HCT116 (cell line): ENCODE data around the gene PRR35.

Experiments
- CEBPB ChIP-seq: IDR thresholded peaks from 2 replicates; pipeline ENCODE4 v1.6.1; 2012; ENCODE audit warnings: low read depth
- CTCF ChIP-seq, 3 experiments: fragments of 200-600 bp in 1 of 3; sonication (generic) in 1 of 3; IDR thresholded peaks in 2 of 3; conservative IDR thresholded peaks in 1 of 3; 2 replicates each; pipeline ENCODE4 v1.5.1; 2012 to 2017; ENCODE audit warnings: low read depth in 2 of 3, low read length in 2 of 3, antibody characterized with exemption in 1 of 3, borderline replicate concordance in 1 of 3, control low read depth in 1 of 3, mild to moderate bottlenecking in 1 of 3, mixed read lengths in 1 of 3, mixed run types in 1 of 3, moderate library complexity in 1 of 3; ENCODE audit not compliant: insufficient read depth in 1 of 3
- ELF1 ChIP-seq: IDR thresholded peaks from 2 replicates; pipeline ENCODE4 v1.6.1; 2012; ENCODE audit warnings: low read depth, borderline replicate concordance
- POLR2A ChIP-seq: IDR thresholded peaks from 2 replicates; pipeline ENCODE4 v1.7.0; 2011; ENCODE audit warnings: borderline replicate concordance; ENCODE audit not compliant: insufficient read depth, insufficient read length; ENCODE audit errors: extremely low read depth
- POLR2AphosphoS5 ChIP-seq: IDR thresholded peaks from 2 replicates; pipeline ENCODE4 v1.6.1; 2011; ENCODE audit warnings: mild to moderate bottlenecking, low read depth, low read length, moderate library complexity
- RAD21 ChIP-seq: IDR thresholded peaks from 2 replicates; pipeline ENCODE4 v1.6.1; 2012; ENCODE audit warnings: low read depth, mild to moderate bottlenecking
- REST ChIP-seq: IDR thresholded peaks from 2 replicates; pipeline ENCODE4 v1.6.1; 2012; ENCODE audit warnings: low read depth
- SRF ChIP-seq: IDR thresholded peaks from 2 replicates; pipeline ENCODE4 v1.6.1; 2012; ENCODE audit warnings: low read depth
- ZBTB33 ChIP-seq: IDR thresholded peaks from 2 replicates; pipeline ENCODE4 v1.6.1; 2011; ENCODE audit warnings: mild to moderate bottlenecking, low read length, moderate library complexity; ENCODE audit not compliant: insufficient replicate concordance; ENCODE audit errors: extremely low read depth

- no peak for TF ChIP-seq REST
- TF ChIP-seq ZBTB33 = no peak
- no peak for TF ChIP-seq POLR2AphosphoS5
- no peak for TF ChIP-seq CTCF (IDR thresholded peaks at IDR 0.05 in 2 of 3, conservative IDR thresholded peaks at IDR 0.05 in 1 of 3; ENCODE audit: borderline replicate concordance in 1 of 3, insufficient read depth in 1 of 3, low read depth in 2 of 3, low read length in 2 of 3)
- TF ChIP-seq POLR2A = no peak
- TF ChIP-seq SRF = no peak
- no peak for TF ChIP-seq RAD21
- TF ChIP-seq CEBPB = no peak
- TF ChIP-seq ELF1 = no peak
These were observed 26.0 kb downstream of the PRR35 start for GRCh38 chr16:586047-586644.
